Measurements from ENCODE around the gene PLAAT5.

PLAAT5 gene

DNA sequence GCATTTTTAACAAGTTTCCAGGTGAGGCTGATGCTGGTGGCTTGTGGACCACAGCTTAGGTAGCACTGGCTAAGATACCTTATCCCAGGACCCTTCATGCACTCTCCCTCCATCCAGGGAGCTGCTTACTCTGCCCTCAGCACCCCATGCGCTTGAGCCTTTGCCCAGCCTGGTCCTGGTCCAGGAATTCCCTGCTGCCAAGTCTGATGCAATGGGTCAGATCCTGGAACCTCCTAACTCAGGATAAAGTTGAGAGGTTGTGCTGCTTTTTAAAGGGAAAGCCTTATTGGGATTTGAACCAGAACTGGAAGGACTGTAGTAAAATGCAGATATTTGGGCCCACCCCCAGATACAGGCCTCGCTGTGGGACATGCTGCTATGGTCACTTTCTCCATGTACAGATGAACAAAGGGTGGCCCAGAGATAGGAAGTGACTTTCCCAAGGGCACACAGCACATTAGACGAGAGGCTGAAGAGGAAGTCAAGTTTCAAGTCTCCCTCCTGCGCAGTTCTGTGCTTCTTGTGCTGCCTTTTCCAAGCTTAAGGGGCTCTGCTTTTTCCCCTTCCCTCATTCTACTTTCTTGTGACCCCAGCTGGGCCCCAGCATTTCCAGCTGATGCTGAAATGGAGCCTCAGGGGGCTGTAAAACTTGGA, 14.1 kb upstream of the PLAAT5 start:
- peaks cover 9% of the 10 kb centered on the region for H3K4me1 Mint-ChIP-seq (ENCODE audit: low read depth)
- H3K4me3 Mint-ChIP-seq, result no peak overlapping the region
- H3K9me3 Mint-ChIP-seq, result peaks cover 7% of the 10 kb centered on the region
- no peak overlapping the region for H3K27ac Mint-ChIP-seq
- H3K27me3 Mint-ChIP-seq (ENCODE audit: low read depth), result no peaks in the 10 kb centered on the region
- H3K36me3 Mint-ChIP-seq (ENCODE audit: low read depth), result peaks cover 4% of the 10 kb centered on the region

GRCh38 chr11:63504054-63504453, 13.1 kb upstream of the PLAAT5 start:
- H3K9me3 Mint-ChIP-seq, result peaks cover 17% of the 10 kb centered on the region
- no peak overlapping the region for H3K27ac Mint-ChIP-seq
- no peak overlapping the region for H3K4me3 Mint-ChIP-seq
- H3K36me3 Mint-ChIP-seq (ENCODE audit: low read depth), result peaks cover 4% of the 10 kb centered on the region
- H3K4me1 Mint-ChIP-seq (ENCODE audit: low read depth), result peaks cover 9% of the 10 kb centered on the region
- no peaks in the 10 kb centered on the region for H3K27me3 Mint-ChIP-seq (ENCODE audit: low read depth)

DNA sequence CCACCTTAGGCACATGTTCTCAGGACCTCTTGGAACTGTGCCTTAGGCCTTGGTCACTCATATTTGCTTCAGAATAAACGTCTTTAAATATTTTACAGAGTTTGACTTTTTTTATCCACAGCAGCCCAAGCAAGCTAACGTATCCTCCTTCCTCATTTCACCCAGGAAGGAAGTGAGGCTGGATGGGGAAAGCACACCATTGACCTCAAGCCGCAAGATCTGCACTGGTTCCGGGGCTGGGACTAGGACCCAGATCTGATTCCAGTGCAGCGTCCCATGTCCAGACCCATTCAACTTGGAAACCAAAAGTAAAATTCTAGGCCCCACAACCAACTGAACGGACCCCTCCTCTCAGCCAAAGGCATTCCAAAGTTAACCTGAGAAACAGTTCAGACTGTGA, 12.5 kb upstream of the PLAAT5 start:
- peaks cover 4% of the 10 kb centered on the region for H3K36me3 Mint-ChIP-seq (ENCODE audit: low read depth)
- peaks cover 9% of the 10 kb centered on the region for H3K4me1 Mint-ChIP-seq (ENCODE audit: low read depth)
- H3K4me3 Mint-ChIP-seq, result no peak overlapping the region
- peaks cover 4% of the 10 kb centered on the region for H3K27me3 Mint-ChIP-seq (ENCODE audit: low read depth)
- no peak overlapping the region for H3K27ac Mint-ChIP-seq
- H3K9me3 Mint-ChIP-seq, result peaks cover 17% of the 10 kb centered on the region

DNA sequence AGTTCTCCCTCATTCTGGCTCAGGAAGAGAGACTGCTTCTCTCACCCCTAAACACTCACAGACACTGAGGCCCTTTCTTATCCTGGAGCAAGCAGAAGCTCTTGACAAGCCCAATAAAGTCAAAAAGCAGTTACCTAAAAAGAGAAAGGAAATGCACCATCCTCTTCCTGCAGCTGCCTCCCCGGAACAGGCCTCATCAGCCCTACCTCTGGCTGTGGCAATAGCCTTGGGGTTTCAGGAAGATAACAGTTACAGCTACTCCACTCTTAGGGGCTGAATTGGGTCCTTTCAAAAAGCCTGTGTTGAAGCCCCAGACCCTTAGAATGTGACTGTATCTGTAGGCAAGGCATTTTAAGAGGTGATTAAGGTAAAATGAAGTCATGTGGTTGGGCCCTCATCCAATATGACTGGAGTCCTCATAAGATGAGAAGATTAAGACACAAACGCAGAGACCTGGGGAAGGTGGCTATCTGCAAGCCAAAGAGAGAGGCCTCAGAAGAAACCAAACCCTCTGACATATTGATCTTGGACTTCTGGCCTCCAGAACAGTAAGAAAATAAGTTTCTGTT, 11.4 kb upstream of the PLAAT5 start:
- peaks cover 13% of the 10 kb centered on the region for H3K27me3 Mint-ChIP-seq (ENCODE audit: low read depth)
- peaks cover 7% of the 10 kb centered on the region for H3K4me1 Mint-ChIP-seq (ENCODE audit: low read depth)
- H3K4me3 Mint-ChIP-seq, result no peak overlapping the region
- peaks cover 17% of the 10 kb centered on the region for H3K9me3 Mint-ChIP-seq
- H3K36me3 Mint-ChIP-seq (ENCODE audit: low read depth), result peaks cover 4% of the 10 kb centered on the region
- H3K27ac Mint-ChIP-seq, result no peak overlapping the region

- peaks cover 4% of the 10 kb centered on the region for H3K36me3 Mint-ChIP-seq (ENCODE audit: low read depth)
- H3K4me3 Mint-ChIP-seq, result no peak overlapping the region
- peaks cover 7% of the 10 kb centered on the region for H3K4me1 Mint-ChIP-seq (ENCODE audit: low read depth)
- peaks cover 20% of the 10 kb centered on the region for H3K27me3 Mint-ChIP-seq (ENCODE audit: low read depth)
- peaks cover 17% of the 10 kb centered on the region for H3K9me3 Mint-ChIP-seq
- H3K27ac Mint-ChIP-seq, result no peak overlapping the region
These were observed 10.3 kb upstream of the PLAAT5 start for GRCh38 chr11:63501236-63501635.

- peaks cover 4% of the 10 kb centered on the region for H3K36me3 Mint-ChIP-seq (ENCODE audit: low read depth)
- H3K4me1 Mint-ChIP-seq (ENCODE audit: low read depth), result peaks cover 4% of the 10 kb centered on the region
These were observed 8.9 kb upstream of the PLAAT5 start for GRCh38 chr11:63499874-63500273.

DNA sequence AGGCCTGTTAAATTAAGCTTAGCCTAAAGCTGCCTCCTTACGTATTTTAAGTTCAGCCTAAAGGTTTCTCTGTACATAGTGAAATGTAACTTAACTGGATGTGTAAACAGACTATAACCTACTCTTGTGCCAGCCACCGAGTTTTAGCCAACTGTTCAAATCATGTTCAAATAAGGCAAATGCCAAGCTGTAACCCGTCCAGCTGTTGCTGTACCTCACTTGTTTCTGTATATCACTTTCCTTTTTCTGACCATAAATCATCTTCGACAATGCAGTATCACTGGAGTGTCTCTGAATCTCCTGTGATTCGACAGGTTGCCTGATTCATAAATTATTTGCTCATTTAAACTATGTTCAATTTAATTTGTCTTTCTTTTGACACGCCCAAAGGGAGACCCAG, 4.0 kb upstream of the PLAAT5 start:
- H3K27me3 Mint-ChIP-seq (ENCODE audit: low read depth), result peaks cover 69% of the 10 kb centered on the region
- peaks cover 8% of the 10 kb centered on the region for H3K9me3 Mint-ChIP-seq
- no peak overlapping the region for H3K27ac Mint-ChIP-seq
- no peak overlapping the region for H3K4me3 Mint-ChIP-seq
- no peaks in the 10 kb centered on the region for H3K36me3 Mint-ChIP-seq (ENCODE audit: low read depth)
- H3K4me1 Mint-ChIP-seq (ENCODE audit: low read depth), result peaks cover 5% of the 10 kb centered on the region

More at GRCh38 chr11:63499874-63500273, 8.9 kb upstream of the PLAAT5 start:
- Mint-ChIP-seq H3K27me3 (ENCODE audit: low read depth) (peaks cover 26% of the 10 kb centered on the region), H3K9me3 (peaks cover 17% of the 10 kb centered on the region), H3K4me3 (no peak overlapping the region), H3K27ac (no peak overlapping the region)

- H3K9me3 Mint-ChIP-seq, result no peaks in the 10 kb centered on the region
- no peak overlapping the region for H3K4me3 Mint-ChIP-seq
- peaks cover 5% of the 10 kb centered on the region for H3K4me1 Mint-ChIP-seq (ENCODE audit: low read depth)
- H3K27ac Mint-ChIP-seq, result no peak overlapping the region
- H3K27me3 Mint-ChIP-seq (ENCODE audit: low read depth), result peaks cover 80% of the 10 kb centered on the region
- no peaks in the 10 kb centered on the region for H3K36me3 Mint-ChIP-seq (ENCODE audit: low read depth)
These were observed 2.2 kb upstream of the PLAAT5 start for GRCh38 chr11:63493127-63493526.

DNA sequence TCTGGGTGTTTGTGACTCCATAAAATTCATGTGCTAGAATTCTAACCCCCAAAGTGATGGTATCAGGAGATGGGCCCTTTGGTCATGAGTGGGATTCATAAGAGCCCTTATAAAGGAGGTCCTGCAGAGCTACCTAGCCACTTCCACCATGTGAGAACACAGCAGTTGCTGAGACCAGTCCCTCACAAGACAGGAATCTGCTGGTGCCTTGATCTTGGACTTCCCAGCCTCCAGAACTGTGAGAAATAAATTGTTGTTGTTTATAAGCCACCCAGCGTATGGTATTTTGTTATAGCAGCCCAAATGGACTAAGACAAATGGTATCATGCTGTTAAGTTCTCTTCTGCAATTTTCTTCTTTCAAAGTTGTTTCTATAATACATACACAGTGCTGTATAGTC, 1.5 kb upstream of the PLAAT5 start:
- no peak overlapping the region for H3K27ac Mint-ChIP-seq
- peaks cover 5% of the 10 kb centered on the region for H3K4me1 Mint-ChIP-seq (ENCODE audit: low read depth)
- H3K27me3 Mint-ChIP-seq (ENCODE audit: low read depth), result peaks cover 80% of the 10 kb centered on the region
- no peak overlapping the region for H3K4me3 Mint-ChIP-seq
- no peaks in the 10 kb centered on the region for H3K9me3 Mint-ChIP-seq
- H3K36me3 Mint-ChIP-seq (ENCODE audit: low read depth), result no peaks in the 10 kb centered on the region

- Mint-ChIP-seq H3K27me3 (ENCODE audit: low read depth) (peaks cover 78% of the 10 kb centered on the region), H3K27ac (no peak overlapping the region), H3K4me1 (ENCODE audit: low read depth) (peaks cover 5% of the 10 kb centered on the region), H3K4me3 (no peak overlapping the region), H3K36me3 (ENCODE audit: low read depth) (no peaks in the 10 kb centered on the region), H3K9me3 (no peaks in the 10 kb centered on the region)
These were observed 837 bp upstream of the PLAAT5 start for GRCh38 chr11:63491636-63492372.

DNA sequence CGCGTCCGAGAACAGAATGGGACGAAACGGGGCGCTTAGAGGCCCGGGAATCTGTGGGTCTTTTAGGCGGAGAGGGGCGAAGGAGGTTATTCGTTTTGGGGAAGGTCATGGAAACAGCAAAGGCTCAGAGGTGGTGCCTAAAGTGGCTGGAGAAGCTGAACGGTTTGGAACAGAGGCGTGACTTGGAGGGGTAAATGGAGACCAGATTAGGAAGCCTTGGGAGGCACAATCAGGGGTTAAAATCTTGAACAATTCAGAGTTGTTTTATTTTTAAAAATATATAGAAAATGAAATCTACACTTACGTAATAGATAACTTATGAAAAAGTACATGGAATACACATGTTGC, 247 bp upstream of the PLAAT5 start:
- peaks cover 77% of the 10 kb centered on the region for H3K27me3 Mint-ChIP-seq (ENCODE audit: low read depth)
- peaks cover 5% of the 10 kb centered on the region for H3K4me1 Mint-ChIP-seq (ENCODE audit: low read depth)
- no peaks in the 10 kb centered on the region for H3K36me3 Mint-ChIP-seq (ENCODE audit: low read depth)
- no peaks in the 10 kb centered on the region for H3K9me3 Mint-ChIP-seq
- H3K4me3 Mint-ChIP-seq, result peak overlapping the region; percentile 48
- no peak overlapping the region for H3K27ac Mint-ChIP-seq

GRCh38 chr11:63489879-63490278, 1.1 kb downstream of the PLAAT5 start:
- Mint-ChIP-seq H3K36me3 (ENCODE audit: low read depth) (no peaks in the 10 kb centered on the region), H3K4me1 (ENCODE audit: low read depth) (peaks cover 5% of the 10 kb centered on the region), H3K27ac (no peak overlapping the region), H3K27me3 (ENCODE audit: low read depth) (peaks cover 84% of the 10 kb centered on the region), H3K9me3 (peaks cover 8% of the 10 kb centered on the region), H3K4me3 (no peak overlapping the region)

- H3K9me3 Mint-ChIP-seq, result peaks cover 16% of the 10 kb centered on the region
- H3K4me1 Mint-ChIP-seq (ENCODE audit: low read depth), result peaks cover 5% of the 10 kb centered on the region
- no peaks in the 10 kb centered on the region for H3K36me3 Mint-ChIP-seq (ENCODE audit: low read depth)
- H3K27ac Mint-ChIP-seq, result no peak overlapping the region
- peaks cover 85% of the 10 kb centered on the region for H3K27me3 Mint-ChIP-seq (ENCODE audit: low read depth)
- no peak overlapping the region for H3K4me3 Mint-ChIP-seq
These were observed 2.2 kb downstream of the PLAAT5 start for GRCh38 chr11:63488789-63489188.

GRCh38 chr11:63485777-63486176, 5.2 kb downstream of the PLAAT5 start:
- no peaks in the 10 kb centered on the region for H3K4me1 Mint-ChIP-seq (ENCODE audit: low read depth)
- no peaks in the 10 kb centered on the region for H3K36me3 Mint-ChIP-seq (ENCODE audit: low read depth)
- no peak overlapping the region for H3K4me3 Mint-ChIP-seq
- H3K27ac Mint-ChIP-seq, result no peak overlapping the region
- H3K9me3 Mint-ChIP-seq, result peaks cover 18% of the 10 kb centered on the region
- peaks cover 81% of the 10 kb centered on the region for H3K27me3 Mint-ChIP-seq (ENCODE audit: low read depth)

DNA sequence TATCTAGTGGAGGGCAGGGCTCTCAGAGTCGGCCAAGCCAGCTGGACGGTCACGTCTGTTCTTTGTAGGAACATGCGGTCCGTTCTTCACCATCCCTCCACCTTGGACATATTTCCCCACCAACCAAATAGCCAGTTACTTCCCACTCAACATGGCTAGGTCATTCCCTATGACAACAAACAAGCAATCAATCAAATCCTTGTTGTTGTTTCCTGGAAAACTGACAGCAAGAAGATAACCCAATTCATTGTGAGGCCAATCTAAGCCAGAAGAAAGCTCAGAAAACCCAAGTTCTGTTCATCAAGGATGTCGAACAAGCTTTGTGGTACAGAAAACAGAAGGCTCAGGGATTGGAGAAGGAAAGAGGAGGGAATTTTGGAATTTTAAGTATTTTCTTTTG, 10.9 kb downstream of the PLAAT5 start:
- H3K36me3 Mint-ChIP-seq (ENCODE audit: low read depth), result no peaks in the 10 kb centered on the region
- H3K4me3 Mint-ChIP-seq, result no peak overlapping the region
- H3K4me1 Mint-ChIP-seq (ENCODE audit: low read depth), result no peaks in the 10 kb centered on the region
- H3K27me3 Mint-ChIP-seq (ENCODE audit: low read depth), result peaks cover 49% of the 10 kb centered on the region
- H3K9me3 Mint-ChIP-seq, result peaks cover 24% of the 10 kb centered on the region
- no peak overlapping the region for H3K27ac Mint-ChIP-seq

Data from T-helper 1 cell treated with Interleukin-12 subunit alpha and Interleukin-12 subunit beta and Interleukin-4 antibody, amounts not matched to agents 30 μg/mL and 1 μg/mL, for 36 hours (primary cell).